ENCODE results near the gene ASXL1. TPM values are rescaled to one million over a fixed set of nuclear protein-coding genes. Genes with fewer than 3 reads are reported as not detected.

Gene ASXL1
- total RNA-seq, 4 donors from 2014 or later = 43.5 to 79.8 (median 58.4) TPM

- peaks cover 0 to 34% of the 10 kb centered on the region in 2 donors for H3K36me3 ChIP-seq
Measured at GRCh38 chr20:32395066-32395465, 36.9 kb downstream of the ASXL1 start.

DNA sequence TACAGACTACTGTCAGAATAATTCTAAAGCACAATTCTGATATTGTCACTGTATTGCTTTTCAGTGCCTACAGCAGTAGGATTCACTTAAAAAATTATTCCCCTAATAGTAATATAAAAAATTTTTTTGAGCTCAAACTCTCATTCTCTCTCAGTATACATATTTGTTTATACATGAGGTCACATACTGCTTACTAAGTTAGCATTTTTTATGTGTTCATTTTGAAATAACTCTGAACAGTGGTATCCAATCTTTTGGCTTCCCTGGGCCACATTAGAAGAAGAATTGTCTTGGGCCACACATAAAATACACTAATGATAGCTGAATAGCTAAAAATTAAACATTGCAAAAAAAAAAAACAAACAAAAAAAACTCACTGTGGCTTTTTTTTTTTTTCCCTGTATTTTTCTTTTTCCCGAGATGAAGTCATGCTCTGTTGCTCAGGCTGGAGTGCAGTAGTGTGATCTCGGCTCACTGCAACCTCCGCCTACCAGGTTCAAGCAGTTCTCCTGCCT is 38.6 kb downstream of the ASXL1 start:
- Histone ChIP-seq H3K36me3 (peaks cover 0 to 22% of the 10 kb centered on the region in 2 donors), H3K27ac (no peak overlapping the region), H3K27me3 (no peaks in the 10 kb centered on the region), H3K9me3 (no peaks in the 10 kb centered on the region), H3K4me1 (peaks cover 0 to 8% (median 0%) of the 10 kb centered on the region in 3 donors), H3K4me3 (no peak overlapping the region)
- 66 to 94% methylated on average over 3 of the region's 3 CpGs for WGBS, 2 donors (ENCODE audit: low coverage in 1 of 2)
- no peak for TF ChIP-seq CTCF (IDR thresholded peaks at IDR 0.05)
- no peak for TF ChIP-seq POLR2A (IDR thresholded peaks at IDR 0.05)
- no peak for TF ChIP-seq POLR2AphosphoS5 (IDR thresholded peaks at IDR 0.05)
- TF ChIP-seq EP300 (IDR thresholded peaks at IDR 0.05) = no peak
- no peak for ATAC-seq

More at GRCh38 chr20:32395066-32395465, 36.9 kb downstream of the ASXL1 start:
- Histone ChIP-seq H3K9me3 (no peaks in the 10 kb centered on the region), H3K4me1 (peaks cover 0 to 13% (median 0%) of the 10 kb centered on the region in 3 donors), H3K4me3 (no peak overlapping the region), H3K27ac (no peak overlapping the region), H3K27me3 (no peaks in the 10 kb centered on the region)
- WGBS, 2 donors (ENCODE audit: low coverage in 1 of 2) = 84 to 97% methylated on average over 3 of the region's 3 CpGs
- TF ChIP-seq CTCF (IDR thresholded peaks at IDR 0.05) (no peak), POLR2AphosphoS5 (IDR thresholded peaks at IDR 0.05) (no peak), EP300 (IDR thresholded peaks at IDR 0.05) (no peak), POLR2A (IDR thresholded peaks at IDR 0.05) (no peak)
- ATAC-seq = no peak

DNA sequence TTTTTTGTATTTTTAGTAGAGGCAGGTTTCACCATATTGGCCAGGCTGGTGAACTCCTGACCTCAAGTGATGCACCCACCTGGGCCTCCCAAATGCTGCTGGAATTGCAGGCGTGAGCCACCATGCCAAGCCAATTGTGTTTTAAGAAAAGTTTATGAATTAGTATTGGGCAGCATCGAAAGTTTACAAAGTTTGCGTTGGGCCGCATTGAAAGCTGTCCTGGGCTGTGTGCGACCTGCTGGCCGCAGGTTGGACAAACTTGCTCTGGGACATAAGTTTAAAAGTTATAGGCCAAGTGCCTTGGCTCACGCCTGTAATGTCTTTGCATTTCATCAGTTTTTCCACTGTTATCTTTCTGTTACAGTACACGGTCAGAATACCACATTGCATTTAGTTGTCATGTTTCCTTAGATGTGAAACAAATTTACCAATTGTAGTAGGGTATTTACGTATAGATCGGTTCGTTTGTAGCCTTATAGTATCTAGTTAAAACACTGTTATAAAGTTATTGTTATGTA is 39.5 kb downstream of the ASXL1 start:
- TF ChIP-seq POLR2A (IDR thresholded peaks at IDR 0.05) (no peak), CTCF (IDR thresholded peaks at IDR 0.05) (no peak), POLR2AphosphoS5 (IDR thresholded peaks at IDR 0.05) (no peak), EP300 (IDR thresholded peaks at IDR 0.05) (no peak)
- no peak for ATAC-seq
- 87 to 89% methylated on average over 9 to 11 of the region's 11 CpGs for WGBS, 2 donors (ENCODE audit: low coverage in 1 of 2)
- no peak overlapping the region for H3K27ac ChIP-seq
- no peaks in the 10 kb centered on the region for H3K27me3 ChIP-seq
- peaks cover 0 to 8% (median 0%) of the 10 kb centered on the region in 3 donors for H3K4me1 ChIP-seq
- no peaks in the 10 kb centered on the region for H3K9me3 ChIP-seq
- H3K36me3 ChIP-seq = peaks cover 0 to 27% of the 10 kb centered on the region in 2 donors
- H3K4me3 ChIP-seq = no peak overlapping the region

DNA sequence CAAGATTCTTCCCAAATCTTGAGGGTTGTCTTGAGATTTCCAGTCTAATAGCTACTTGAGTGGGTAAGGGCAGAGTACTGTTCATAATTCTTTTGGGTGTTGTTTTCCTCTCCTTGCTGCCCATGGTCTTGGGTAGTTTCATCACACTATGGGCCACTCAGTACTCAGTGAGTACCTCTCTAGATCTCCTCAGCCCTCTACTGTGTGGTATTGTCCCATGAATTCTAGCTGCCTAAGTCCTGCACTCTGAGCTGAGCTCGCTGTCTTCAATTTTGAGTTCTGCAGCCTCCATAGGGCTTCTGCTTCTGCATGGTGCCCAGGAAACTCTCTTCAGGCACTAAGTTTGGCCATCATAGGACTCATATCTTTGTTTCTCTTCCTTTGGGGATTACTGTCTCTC is 42.3 kb downstream of the ASXL1 start:
- H3K9me3 ChIP-seq = no peaks in the 10 kb centered on the region
- TF ChIP-seq CTCF (IDR thresholded peaks at IDR 0.05) (no peak), EP300 (IDR thresholded peaks at IDR 0.05) (no peak), POLR2AphosphoS5 (IDR thresholded peaks at IDR 0.05) (no peak)
- no peak for ATAC-seq
- H3K4me3 ChIP-seq = no peak overlapping the region
- H3K4me1 ChIP-seq = peaks cover 0 to 8% (median 0%) of the 10 kb centered on the region in 3 donors
- peaks cover 0 to 7% of the 10 kb centered on the region in 2 donors for H3K36me3 ChIP-seq
- no peak overlapping the region for H3K27ac ChIP-seq
- no peaks in the 10 kb centered on the region for H3K27me3 ChIP-seq
- WGBS, 2 donors (ENCODE audit: low coverage in 1 of 2) = 89% methylated on average over 1 of the region's 1 CpG; no CpG with 5 or more reads in 1 of the 2 donors

- Histone ChIP-seq H3K9me3 (no peaks in the 10 kb centered on the region), H3K4me1 (no peaks in the 10 kb centered on the region), H3K27me3 (no peaks in the 10 kb centered on the region), H3K36me3 (peaks cover 0 to 30% of the 10 kb centered on the region in 2 donors), H3K27ac (no peak overlapping the region), H3K4me3 (no peak overlapping the region)
- 83 to 88% methylated on average over 2 of the region's 2 CpGs for WGBS, 2 donors (ENCODE audit: low coverage in 1 of 2)
- ATAC-seq = no peak
- TF ChIP-seq CTCF (IDR thresholded peaks at IDR 0.05) = no peak
- no peak for TF ChIP-seq EP300 (IDR thresholded peaks at IDR 0.05)
- TF ChIP-seq POLR2A (IDR thresholded peaks at IDR 0.05) = no peak
- no peak for TF ChIP-seq POLR2AphosphoS5 (IDR thresholded peaks at IDR 0.05)
Measured at GRCh38 chr20:32404017-32404416, 45.9 kb downstream of the ASXL1 start.

Data from gastroesophageal sphincter (tissue), 4 donors.